ENCODE data around the gene RGS6.

The RGS6 gene

GRCh38 chr14:71947947-71948500 is 15.8 kb downstream of the RGS6 start:
- no peak for DNase-seq

GRCh38 chr14:71952381-71953363 is 20.4 kb downstream of the RGS6 start:
- no peak for DNase-seq

- no peak for DNase-seq
Measured at GRCh38 chr14:71956920-71957563, 24.8 kb downstream of the RGS6 start.

- peak; percentile 9 for DNase-seq
Measured at GRCh38 chr14:71959055-71959454, 26.8 kb downstream of the RGS6 start.

GRCh38 chr14:71960494-71961353 is 28.5 kb downstream of the RGS6 start:
- no peak for DNase-seq

GRCh38 chr14:71961972-71962371 is 29.7 kb downstream of the RGS6 start:
- peak; percentile 3 for DNase-seq

DNA sequence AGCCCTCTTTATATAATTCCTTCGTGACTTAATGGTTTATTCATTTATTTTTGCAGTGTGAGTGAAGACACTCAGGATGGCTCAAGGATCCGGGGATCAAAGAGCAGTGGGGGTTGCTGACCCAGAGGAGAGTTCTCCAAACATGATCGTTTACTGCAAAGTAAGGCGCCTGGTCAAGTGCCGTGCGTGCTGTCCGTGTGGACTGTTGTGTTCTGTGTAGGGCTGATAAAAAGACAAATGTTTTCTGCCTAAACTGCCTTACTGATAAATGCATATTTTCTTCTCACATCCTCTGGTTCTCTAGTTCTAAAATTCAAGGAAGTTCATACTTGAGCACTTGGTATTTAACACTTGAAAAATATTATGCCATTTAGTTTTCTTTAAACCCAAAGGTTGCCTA is 32.5 kb downstream of the RGS6 start:
- DNase-seq: no peak

DNA sequence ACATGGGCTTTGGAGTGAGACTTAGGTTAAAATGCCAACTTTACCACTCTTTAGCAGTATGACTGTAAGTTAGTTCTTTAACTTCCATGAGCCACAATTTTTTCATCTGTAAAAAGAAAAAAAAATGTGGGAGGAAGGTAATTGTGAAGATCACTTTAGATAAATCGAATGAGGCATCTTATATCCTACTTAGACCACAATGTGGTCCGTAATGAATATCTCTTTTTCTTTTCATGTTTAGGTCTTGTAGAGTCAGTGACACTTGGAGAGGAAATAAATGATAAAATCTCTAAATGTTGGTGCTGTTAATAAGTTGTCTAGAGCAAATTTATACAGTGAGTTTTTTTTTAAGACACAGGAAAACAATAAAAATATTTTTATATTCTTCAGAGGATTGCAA is 34.3 kb downstream of the RGS6 start:
- DNase-seq: no peak

GRCh38 chr14:71967704-71968103 is 35.5 kb downstream of the RGS6 start:
- DNase-seq: no peak

GRCh38 chr14:71970272-71970671 is 38.0 kb downstream of the RGS6 start:
- no peak for DNase-seq

DNA sequence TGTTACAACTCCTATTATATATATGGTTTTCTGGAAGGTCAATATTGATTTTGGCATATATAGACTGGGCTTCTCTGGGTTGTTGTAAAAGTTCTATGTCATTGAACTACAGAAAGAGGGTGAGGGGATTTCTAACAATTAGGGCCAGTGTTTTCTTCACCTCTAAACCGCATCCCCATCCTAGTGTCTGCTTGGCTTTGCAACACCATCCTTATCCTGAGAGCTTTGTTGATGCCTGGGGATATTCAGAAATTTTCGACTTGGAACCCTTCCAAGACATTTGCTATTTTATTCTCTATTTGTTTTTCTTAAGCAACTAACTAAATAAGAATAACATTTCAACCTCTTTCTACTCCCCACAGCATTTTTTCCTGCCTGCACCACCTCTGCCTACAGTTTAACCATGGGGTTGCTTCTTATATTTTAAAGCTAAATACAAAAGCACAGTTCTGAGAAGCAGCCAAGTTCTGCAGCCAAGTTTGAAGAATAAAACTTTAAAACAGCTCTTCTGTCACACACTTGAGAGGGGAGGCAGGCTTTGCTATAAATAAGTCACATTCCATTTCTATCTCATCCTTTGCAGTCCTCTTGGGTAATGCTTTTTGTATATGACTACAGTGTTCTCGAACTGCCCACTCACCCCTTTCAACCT is 53.4 kb downstream of the RGS6 start:
- peak; percentile 64 for DNase-seq

DNA sequence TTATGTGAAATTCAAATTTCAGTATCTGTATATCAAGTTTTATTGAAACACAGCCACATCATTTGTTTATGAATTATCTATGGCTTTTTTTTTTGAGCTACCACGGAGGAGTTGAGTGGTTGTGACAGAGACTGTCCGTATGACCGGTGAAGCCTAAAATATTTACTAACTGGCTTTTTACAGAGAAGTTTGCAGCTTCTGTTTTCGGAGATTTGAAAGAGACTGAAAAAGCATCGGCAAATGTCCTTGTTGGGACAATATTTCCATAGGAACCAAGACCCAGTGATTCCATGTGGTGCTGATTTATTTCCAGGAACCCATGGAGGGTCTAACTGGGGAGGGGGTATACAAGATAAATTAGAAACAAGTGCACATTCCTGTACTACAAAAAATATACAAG is 56.2 kb downstream of the RGS6 start:
- no peak for DNase-seq

GRCh38 chr14:71988939-71989338 is 56.7 kb downstream of the RGS6 start:
- no peak for DNase-seq

DNA sequence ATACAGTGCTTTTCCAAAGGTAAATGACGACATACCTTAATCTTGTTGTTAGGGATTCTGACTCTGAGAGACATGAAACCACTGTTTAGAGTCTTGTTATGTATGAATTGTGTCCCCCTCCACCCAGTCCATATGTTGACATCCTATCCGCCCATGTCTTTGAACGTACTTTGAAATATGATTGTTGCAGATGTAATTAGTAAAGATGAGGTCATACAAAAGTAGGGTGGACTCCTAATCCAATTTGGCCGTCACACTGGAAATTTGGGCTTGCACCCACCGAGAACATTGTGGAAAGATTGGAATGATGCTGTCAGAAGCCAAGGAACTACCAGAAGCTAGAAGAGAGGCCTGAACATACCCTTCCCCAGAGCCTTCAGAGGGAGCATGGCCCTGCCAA is 62.2 kb downstream of the RGS6 start:
- DNase-seq: no peak

GRCh38 chr14:71995741-71996140 is 63.5 kb downstream of the RGS6 start:
- DNase-seq: no peak

DNA sequence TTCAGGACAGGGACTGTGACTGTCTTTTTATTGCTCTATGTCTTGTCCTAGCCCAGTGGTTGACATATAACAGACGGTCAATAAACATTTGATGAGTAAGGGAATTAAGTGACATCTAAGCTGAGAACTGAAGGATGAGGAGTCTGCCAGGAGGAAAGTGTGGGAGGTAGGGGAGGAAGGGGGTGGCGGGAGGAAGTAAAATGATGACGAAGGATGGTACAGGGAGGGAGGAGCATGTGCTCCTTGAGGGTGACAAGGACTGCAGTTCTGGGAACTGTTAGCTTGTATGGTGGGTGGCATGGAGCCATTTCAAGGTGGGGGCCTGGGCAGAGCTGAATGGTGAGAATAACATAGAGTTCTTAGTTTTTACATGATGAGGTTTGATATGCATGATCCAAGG is 64.4 kb downstream of the RGS6 start:
- DNase-seq: no peak

- no peak for DNase-seq
Measured at GRCh38 chr14:72000907-72001306, 68.7 kb downstream of the RGS6 start.

DNA sequence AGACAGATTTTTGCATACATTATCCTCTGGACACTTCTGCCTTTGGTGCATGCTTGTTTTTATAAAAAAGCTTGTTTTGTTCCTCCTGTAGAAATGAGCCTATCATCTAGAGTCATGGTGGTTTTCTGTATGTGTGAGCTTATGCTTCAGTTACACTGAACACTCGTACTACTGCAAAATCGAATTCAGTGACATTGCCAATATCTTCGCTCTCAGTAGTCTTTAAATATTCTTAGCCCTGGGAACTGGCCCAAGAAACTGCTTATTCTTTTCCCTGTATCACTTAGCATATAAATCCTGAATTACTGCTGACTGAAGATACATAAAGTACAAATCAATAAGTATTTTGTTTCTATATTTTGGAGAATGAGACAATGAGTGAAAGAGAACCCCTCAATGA is 70.5 kb downstream of the RGS6 start:
- DNase-seq: no peak

- no peak for DNase-seq
Measured at GRCh38 chr14:72008666-72009065, 76.4 kb downstream of the RGS6 start.

- no peak for DNase-seq
Measured at GRCh38 chr14:72010474-72010873, 78.2 kb downstream of the RGS6 start.

DNA sequence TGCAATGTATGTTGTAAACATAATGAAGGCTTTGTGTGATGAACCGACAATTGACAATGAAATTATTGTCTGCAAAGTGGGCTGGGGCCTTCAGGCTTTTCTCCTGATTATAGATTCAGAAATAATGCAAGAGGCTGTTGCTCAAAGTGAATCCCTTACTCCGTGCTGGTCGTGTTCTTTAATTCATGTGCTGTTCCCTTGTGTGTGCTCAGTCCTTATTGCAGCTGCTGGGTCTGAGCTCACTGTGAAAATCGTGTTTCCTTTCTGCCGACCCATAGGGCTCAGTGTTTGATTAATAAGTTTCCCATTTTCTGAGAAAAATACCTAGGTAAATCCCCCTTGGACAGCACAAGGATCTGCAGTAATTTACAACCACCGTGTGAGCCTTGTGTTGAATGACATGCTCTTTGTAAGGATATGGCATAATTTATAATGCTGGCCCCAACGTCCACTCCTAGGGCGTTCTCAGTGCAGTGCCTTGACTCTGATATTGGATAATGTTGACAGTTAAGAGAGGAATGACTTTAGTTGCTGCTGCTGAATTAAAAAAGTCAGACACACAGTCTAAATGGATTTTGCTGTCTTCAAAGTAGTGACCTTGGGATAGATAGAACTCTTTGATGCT is 81.6 kb downstream of the RGS6 start:
- no peak for DNase-seq

DNA sequence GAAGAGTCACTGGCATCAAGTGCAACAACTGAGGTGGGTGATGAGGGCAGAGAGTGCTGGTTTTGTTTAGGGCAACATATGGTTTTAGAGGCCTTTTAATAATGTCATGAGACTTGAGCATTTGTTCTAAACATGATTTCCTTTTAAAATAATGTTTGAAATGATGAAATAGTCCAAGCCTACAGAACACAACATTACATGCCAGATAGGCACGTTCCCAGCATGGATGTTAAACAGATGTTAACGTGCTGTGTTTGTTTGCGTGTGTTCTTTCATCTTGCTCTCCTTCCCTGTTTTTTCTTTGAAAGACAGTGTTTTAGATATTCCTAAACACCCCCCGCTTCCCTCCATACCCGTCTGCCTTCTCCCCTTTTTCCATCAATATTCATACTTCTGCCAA is 82.3 kb downstream of the RGS6 start:
- no peak for DNase-seq
